SK-N-SH treated with all-trans-retinoic acid at 6 μM for 48 hours (cell line): ENCODE measurements around the gene RTP4.
A peak's percentile ranks its signal among the peaks of the same experiment; 100 is the strongest.

ENCODE experiments used
- ATAC-seq: fragments of 200-7000 bp; cut with Tn5 transposase; 3 replicates; pipeline ENCODE4 v1.9.1; 2020; ENCODE audit warnings: mild to moderate bottlenecking, moderate library complexity
- ARNTL ChIP-seq: fragments of 450-650 bp; formaldehyde crosslinking; IDR thresholded peaks from 2 replicates; pipeline ENCODE4 v1.5.0; 2020; ENCODE audit warnings: low read depth, mild to moderate bottlenecking, moderate library complexity, borderline replicate concordance
- CREB5 ChIP-seq: fragments of 250-450 bp; sonication (Bioruptor Pico); IDR thresholded peaks from 2 replicates; pipeline ENCODE4 v1.5.1; 2020; ENCODE audit warnings: low read depth, mild to moderate bottlenecking, moderate library complexity
- CSDC2 ChIP-seq: fragments of 250-450 bp; sonication (Bioruptor Pico); IDR thresholded peaks from 2 replicates; pipeline ENCODE4 v1.5.0; 2020; ENCODE audit warnings: mild to moderate bottlenecking, moderate library complexity
- CSRNP3 ChIP-seq: fragments of 250-450 bp; sonication (Bioruptor Pico); IDR thresholded peaks from 2 replicates; pipeline ENCODE4 v1.5.1; 2021; ENCODE audit warnings: mild to moderate bottlenecking, moderate library complexity
- ESRRG ChIP-seq: fragments of 250-450 bp; sonication (Bioruptor Pico); IDR thresholded peaks from 2 replicates; pipeline ENCODE4 v1.6.1; 2021; ENCODE audit warnings: mild to moderate bottlenecking
- OSR1 ChIP-seq: fragments of 250-450 bp; sonication (Bioruptor Pico); IDR thresholded peaks from 2 replicates; pipeline ENCODE4 v1.8.0; 2022; ENCODE audit warnings: moderate library complexity, mild to moderate bottlenecking, inconsistent platforms
- PATZ1 ChIP-seq: fragments of 250-450 bp; sonication (Bioruptor Pico); IDR thresholded peaks from 2 replicates; pipeline ENCODE4 v1.8.0; 2020; ENCODE audit warnings: mild to moderate bottlenecking, moderate library complexity, borderline replicate concordance
- POU6F1 ChIP-seq: fragments of 250-450 bp; sonication (Bioruptor Pico); IDR thresholded peaks from 2 replicates; pipeline ENCODE4 v1.8.0; 2021; ENCODE audit warnings: low read depth, mild to moderate bottlenecking, moderate library complexity, borderline replicate concordance
- PPARA ChIP-seq: fragments of 250-450 bp; sonication (Bioruptor Pico); IDR thresholded peaks from 2 replicates; pipeline ENCODE4 v1.5.0; 2020; ENCODE audit warnings: mild to moderate bottlenecking, borderline replicate concordance
- SNAI2 ChIP-seq: fragments of 250-450 bp; sonication (Bioruptor Pico); IDR thresholded peaks from 2 replicates; pipeline ENCODE4 v1.5.0; 2020; ENCODE audit warnings: mild to moderate bottlenecking, moderate library complexity
- TCF4 ChIP-seq: fragments of 250-450 bp; sonication (Bioruptor Pico); IDR thresholded peaks from 2 replicates; pipeline ENCODE4 v1.8.0; 2021; ENCODE audit warnings: mild to moderate bottlenecking, moderate library complexity, borderline replicate concordance
- TOX ChIP-seq: fragments of 250-450 bp; sonication (Bioruptor Pico); IDR thresholded peaks from 2 replicates; pipeline ENCODE4 v1.8.0; 2021; ENCODE audit warnings: mild to moderate bottlenecking, moderate library complexity, borderline replicate concordance
- TSHZ2 ChIP-seq: fragments of 250-450 bp; sonication (Bioruptor Pico); IDR thresholded peaks from 2 replicates; pipeline ENCODE4 v1.5.0; 2020; ENCODE audit warnings: mild to moderate bottlenecking, moderate library complexity
- ZC3H10 ChIP-seq: fragments of 250-450 bp; sonication (Bioruptor Pico); IDR thresholded peaks from 2 replicates; pipeline ENCODE4 v1.5.1; 2021; ENCODE audit warnings: mild to moderate bottlenecking, moderate library complexity
- ZFP30 ChIP-seq: fragments of 450-650 bp; formaldehyde crosslinking; IDR thresholded peaks from 2 replicates; pipeline ENCODE4 v1.5.0; 2022; ENCODE audit warnings: mild to moderate bottlenecking, moderate library complexity
- ZNF565 ChIP-seq: fragments of 450-650 bp; formaldehyde crosslinking; conservative IDR thresholded peaks from 2 replicates; pipeline ENCODE4 v1.5.0; 2020; ENCODE audit warnings: low read depth, mild to moderate bottlenecking, moderate library complexity
- ZNF70 ChIP-seq: fragments of 450-650 bp; formaldehyde crosslinking; IDR thresholded peaks from 2 replicates; pipeline ENCODE4 v1.5.0; 2020; ENCODE audit warnings: mild to moderate bottlenecking, moderate library complexity
- ZNF8 ChIP-seq: fragments of 450-650 bp; formaldehyde crosslinking; IDR thresholded peaks from 2 replicates; pipeline ENCODE4 v1.5.0; 2020; ENCODE audit warnings: mild to moderate bottlenecking, moderate library complexity

Gene RTP4

GRCh38 chr3:187368251-187369088 lies at the start of gene RTP4:
Gene RTP4 (plus strand): TSS chr3:187368385. CDS start chr3:187368442, 57 bp downstream.
- ATAC-seq: peak; percentile 80
- TF ChIP-seq CSRNP3 (CRISPR knock-in tag) (no peak), POU6F1 (CRISPR knock-in tag) (no peak), TCF4 (CRISPR knock-in tag) (no peak), ZNF565 (CRISPR knock-in tag) (no peak), CSDC2 (no peak), ZNF8 (CRISPR knock-in tag) (no peak), ESRRG (CRISPR knock-in tag) (no peak), ZC3H10 (no peak), CREB5 (CRISPR knock-in tag) (no peak), ZNF70 (CRISPR knock-in tag) (no peak), PATZ1 (CRISPR knock-in tag) (no peak), ARNTL (CRISPR knock-in tag) (no peak), ZFP30 (no peak)

- ATAC-seq: peak; percentile 77
- TF ChIP-seq TSHZ2 (no peak), OSR1 (CRISPR knock-in tag) (no peak), TOX (no peak), SNAI2 (CRISPR knock-in tag) (no peak), ZFP30 (no peak), ZC3H10 (no peak), PPARA (no peak)
Measured at GRCh38 chr3:187318819-187319616, 49.2 kb upstream of the RTP4 start.

- ATAC-seq: peak; percentile 91
- no peak for TF ChIP-seq CSRNP3 (CRISPR knock-in tag)
- TF ChIP-seq ARNTL (CRISPR knock-in tag): no peak
- no peak for TF ChIP-seq PATZ1 (CRISPR knock-in tag)
- no peak for TF ChIP-seq OSR1 (CRISPR knock-in tag)
- TF ChIP-seq ESRRG (CRISPR knock-in tag): no peak
Measured at GRCh38 chr3:187319699-187320302, 48.4 kb upstream of the RTP4 start.
